Epithelial cell of prostate (primary cell): ENCODE results near the gene RCHY1.
A peak's percentile ranks its signal among the peaks of the same experiment; 100 is the strongest.
"Not testable (repeated sequence)": the region's sequence is repeated elsewhere in the genome, so short reads cannot be mapped to it uniquely, and the experiment has no call there.

Experiments used
- DNase-seq: peaks from one replicate; pipeline ENCODE4 v3.0.0-alpha.2; 2011; ENCODE audit warnings: low read depth, low spot score
- H3K27ac ChIP-seq: fragments of 450-650 bp; 2 replicates; pipeline ENCODE4 v1.5.1; 2017; ENCODE audit warnings: mild to moderate bottlenecking

The RCHY1 gene

DNA sequence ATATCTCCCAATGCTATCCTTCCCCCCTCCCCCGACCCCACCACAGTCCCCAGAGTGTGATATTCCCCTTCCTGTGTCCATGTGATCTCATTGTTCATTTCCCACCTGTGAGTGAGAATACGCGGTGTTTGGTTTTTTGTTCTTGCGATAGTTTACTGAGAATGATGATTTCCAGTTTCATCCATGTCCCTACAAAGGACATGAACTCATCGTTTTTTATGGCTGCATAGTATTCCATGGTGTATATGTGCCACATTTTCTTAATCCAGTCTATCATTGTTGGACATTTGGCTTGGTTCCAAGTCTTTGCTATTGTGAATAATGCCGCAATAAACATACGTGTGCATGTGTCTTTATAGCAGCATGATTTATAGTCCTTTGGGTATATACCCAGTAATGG, 5.2 kb upstream of the RCHY1 start:
- not testable (repeated sequence) for DNase-seq, H3K27ac ChIP-seq

DNA sequence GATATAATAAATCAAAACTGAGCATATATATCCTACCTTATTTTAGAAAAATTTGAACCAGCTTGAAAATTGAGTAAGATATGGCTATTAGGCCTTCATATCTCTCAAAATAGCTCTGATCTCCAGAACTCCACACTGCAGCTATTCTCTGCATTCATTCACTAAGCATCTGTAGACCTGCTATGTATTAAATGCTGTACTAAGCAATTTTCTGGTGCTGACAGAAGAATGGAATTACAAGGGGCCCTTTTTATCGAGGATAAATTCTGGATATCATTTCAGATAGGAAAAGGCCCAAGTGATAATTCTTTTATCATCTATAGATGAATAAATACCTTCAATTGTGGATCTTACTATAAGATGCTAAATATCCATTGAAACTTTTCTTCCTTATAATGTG, 1.9 kb upstream of the RCHY1 start:
- no peak for DNase-seq
- no peak overlapping the region for H3K27ac ChIP-seq

DNA sequence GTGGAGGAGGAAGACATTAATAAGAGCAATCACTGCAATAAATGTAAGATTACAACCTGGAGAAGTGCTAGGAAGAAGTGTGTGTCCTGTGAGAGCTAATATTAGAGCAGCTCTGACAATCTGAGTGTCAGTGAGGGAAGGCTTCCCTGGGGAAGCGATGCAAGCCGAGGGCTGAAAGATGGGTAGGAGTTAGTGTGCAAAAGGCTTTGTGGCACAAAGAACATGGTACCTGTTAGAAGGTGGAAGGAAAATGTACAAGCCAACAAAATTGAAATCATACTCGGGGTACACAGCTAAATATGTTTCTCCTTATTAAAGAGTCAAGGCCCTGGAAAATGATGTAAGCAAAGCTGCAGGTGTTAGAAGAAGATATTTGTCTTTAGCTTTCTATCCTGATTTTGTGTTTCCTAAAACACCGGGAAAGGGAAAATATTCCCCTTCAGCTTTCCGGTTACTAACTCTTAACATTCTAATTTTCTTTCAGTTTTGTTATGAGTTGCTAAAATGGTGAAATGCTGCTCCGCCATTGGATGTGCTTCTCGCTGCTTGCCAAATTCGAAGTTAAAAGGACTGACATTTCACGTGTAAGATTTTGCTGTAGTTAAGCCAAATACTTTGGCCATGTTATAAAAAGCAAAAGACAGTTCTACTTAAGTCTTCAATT, 878 bp upstream of the RCHY1 start:
- DNase-seq: no peak
- peak overlapping the region; percentile 88 for H3K27ac ChIP-seq

DNA sequence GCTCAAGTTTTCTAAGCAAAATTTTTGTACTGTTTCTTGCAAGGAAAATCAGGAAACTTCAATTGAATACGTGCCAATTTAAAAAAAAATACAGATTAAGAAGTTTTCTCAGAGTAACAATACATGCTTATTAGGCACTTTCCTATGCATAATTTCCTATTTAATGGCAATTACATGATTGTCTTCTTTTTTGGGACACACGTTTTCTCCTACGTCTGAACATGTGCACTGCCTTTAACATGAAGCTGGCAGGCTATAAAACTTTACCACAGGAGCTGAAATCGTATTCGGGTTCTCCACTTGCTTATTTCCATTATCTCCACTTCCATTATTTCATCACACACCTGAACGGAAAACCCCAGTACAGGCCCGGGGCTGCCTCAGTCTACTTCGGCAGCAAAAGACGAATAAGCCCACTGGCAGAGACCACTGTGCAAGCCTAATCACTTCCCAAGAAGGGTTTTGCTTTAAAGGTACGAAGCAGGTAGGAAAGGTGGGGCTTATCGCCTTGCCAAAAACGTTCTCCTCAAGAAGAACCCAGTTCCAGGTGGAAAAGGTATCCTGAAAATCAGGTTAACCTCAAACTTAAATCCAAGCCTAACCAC, 575 bp downstream of the RCHY1 start:
- H3K27ac ChIP-seq: peak overlapping the region; percentile 88
- no peak for DNase-seq

DNA sequence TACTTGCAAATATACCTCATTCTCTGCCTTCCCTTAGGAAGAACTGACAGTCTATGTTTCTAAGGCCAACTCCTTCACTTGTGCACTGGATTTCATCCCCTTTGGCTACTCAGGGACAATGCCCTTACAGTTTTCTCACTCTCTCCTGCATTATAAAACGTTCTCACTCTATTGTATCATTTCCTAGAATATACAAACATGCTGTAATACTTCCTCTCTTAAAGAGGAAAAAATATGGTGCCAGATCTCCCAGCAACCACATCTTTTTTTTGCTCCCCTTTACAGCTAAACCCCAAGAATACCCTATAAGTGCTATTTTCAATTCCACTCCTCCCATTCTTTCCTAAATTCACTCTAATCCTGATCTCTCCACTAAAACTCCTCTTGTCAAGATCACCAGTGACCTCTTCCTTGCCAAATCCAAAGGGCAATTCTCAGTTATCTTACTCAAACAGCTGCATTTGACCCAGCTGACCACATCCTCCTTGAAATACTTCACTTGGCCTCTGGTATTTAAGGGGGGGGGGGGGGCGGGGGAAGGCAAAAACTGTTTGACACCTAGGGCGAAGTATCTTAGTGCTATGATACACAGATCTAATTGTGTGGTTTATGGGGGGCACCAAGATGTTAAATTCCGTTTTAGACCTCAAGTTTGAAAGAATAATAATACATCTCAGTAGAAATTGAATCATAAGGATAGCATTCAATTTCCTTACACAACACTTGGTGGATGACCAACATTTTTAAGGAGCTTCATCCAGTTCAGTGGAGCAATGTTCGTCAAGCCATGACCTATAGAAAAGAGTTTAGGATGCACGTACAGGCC, 1.6 kb downstream of the RCHY1 start:
- DNase-seq: no peak
- H3K27ac ChIP-seq: peak overlapping the region; percentile 88

DNA sequence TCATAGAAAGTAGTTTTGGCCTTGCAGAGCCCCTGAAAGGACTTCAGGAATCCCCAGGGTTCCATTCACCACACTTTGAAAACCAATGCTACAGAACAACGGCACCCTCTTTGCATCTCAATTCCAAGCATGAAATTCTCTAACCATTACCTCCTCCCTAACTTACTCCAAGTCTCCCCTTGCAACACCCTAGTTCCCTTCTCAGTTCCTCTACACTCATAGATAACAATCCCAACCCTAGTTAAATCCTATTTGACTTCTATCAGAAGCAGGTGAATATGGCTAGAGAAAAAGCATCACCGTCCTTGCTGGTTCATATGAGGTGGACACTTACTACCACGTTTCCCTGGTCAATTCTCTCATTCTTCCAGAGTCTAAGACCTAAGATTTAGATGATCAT, 2.4 kb downstream of the RCHY1 start:
- no peak for DNase-seq
- H3K27ac ChIP-seq: peak overlapping the region; percentile 88

DNA sequence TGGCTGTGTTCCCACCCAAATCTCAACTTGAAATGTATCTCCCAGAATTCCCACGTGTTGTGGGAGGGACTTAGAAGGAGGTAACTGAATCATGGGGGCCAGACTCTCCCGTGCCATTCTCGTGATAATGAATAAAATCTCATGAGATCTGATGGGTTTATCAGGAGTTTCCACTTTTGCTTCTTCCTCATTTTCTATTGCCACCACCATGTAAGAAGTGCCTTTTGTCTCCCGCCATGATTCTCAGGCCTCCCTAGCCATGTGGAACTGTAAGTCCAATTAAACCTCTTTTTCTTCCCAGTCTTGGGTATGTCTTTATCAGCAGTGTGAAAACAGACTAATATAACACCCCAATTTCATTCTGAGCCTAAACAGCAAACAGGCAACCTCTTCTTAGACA, 4.6 kb downstream of the RCHY1 start:
- not testable (repeated sequence) for DNase-seq, H3K27ac ChIP-seq

DNA sequence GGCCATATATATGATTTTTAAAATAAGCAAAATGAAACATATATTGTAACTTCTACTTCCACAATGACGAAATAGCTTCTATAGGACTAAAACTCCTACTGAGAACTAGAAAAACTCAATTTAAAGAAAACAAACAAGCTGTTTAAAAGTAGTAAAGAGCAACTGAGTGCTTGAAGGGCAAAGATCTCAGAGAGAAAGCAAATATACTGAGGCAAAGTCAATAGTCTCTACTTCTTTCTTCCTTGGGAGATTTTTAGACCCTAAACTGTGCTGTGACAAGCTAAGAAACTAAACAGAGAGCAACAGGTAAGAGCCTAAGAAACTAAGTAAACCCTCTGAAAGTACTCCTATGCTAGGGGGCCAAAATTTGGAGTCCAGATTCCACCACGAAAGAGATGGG, 8.6 kb downstream of the RCHY1 start:
- no peak for DNase-seq
- H3K27ac ChIP-seq: no peak overlapping the region

DNA sequence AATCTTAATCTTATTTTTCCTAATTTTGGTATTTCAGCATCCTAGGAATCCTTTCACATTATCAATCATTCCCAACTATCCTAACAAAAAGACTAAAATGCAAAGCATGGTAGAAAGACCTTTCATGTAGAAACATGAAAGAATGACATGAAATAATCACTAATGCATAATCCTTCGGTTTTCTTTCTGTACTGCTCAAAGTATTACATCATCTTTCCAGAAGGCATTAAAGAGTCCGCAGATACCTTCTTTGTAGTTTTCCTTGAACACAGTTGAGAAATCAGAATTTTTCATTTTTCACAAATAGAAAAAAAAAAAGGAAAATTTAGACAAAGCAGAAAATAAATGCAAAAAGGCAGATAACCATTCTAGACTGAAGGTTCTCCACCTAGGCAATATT, 11.5 kb downstream of the RCHY1 start:
- no peak overlapping the region for H3K27ac ChIP-seq
- no peak for DNase-seq

DNA sequence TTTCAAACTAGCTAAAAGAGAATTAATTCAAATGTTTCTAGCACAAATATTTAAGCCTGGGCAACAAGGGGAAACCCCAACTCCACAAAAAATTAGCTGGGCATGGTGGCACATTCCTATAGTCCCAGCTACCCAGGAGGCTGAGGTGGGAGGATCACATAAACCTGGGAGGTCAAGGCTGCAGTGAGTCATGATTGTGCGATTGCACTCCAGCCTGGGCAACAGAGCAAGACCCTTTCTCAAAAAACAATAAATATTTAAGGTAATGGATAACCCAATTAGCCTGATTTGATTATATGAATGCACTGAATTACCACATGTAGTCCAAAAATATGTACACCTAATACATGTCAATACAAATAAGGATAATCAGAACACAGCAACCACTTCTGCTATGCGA, 14.3 kb downstream of the RCHY1 start:
- no peak overlapping the region for H3K27ac ChIP-seq
- DNase-seq: no peak

DNA sequence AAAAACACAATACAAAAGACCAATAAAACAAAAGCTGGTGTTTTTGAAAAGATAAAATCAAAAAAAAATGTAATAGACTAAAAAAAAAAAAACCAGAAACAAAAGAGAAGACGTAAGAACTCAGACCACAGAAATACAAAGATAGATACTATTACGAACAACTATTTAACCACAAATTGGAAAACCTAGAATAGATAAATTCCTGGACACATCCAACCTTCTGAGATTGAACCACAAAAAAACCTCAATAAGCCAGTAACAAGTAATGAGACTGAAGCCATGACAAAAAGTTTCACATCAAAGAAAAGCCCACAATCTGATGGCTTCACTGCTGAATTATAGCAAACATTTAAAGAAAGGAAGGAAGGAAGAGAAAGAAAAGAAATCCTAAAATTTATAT, 16.2 kb downstream of the RCHY1 start:
- DNase-seq: no peak
- H3K27ac ChIP-seq: no peak overlapping the region

DNA sequence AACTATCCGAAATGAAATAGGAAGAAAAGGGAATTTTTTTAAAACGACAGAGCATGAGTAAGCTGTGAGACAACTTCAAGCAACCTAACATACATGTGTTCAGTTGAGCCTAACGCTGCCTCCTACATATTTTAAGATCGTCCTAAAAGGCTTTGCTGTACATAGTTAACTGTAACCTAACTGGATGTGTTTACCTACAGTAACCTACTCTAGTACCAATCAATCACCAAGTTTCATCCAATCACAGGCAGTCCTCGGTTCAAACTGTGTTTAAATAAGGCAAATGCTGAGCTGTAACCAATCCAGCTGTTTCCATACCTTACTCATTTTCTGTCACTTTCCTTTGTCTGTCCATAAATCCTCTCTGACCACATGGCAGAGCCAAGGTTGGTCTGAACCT, 17.1 kb downstream of the RCHY1 start:
- peak overlapping the region; percentile 50 for H3K27ac ChIP-seq

DNA sequence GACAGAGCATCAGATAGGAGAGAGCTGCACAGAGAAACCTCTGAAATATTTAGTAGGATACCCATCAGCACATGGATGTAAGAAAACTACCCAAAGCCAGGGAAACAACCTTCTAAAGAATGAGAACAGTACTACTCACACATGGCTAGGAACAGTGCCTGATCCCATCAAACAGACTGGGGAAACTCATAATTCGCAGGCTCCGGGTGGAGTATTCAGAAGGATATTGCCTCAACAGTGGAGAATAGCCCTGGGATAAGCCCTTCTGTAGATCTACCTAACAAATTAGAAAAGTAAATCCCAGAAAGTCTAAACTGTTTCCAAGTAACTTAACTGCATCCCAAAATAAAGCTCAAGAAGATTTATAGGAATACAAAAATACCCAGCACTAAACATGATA, 17.8 kb downstream of the RCHY1 start:
- no peak for DNase-seq
- peak overlapping the region; percentile 50 for H3K27ac ChIP-seq

More for the DNA sequence above, 17.1 kb downstream of the RCHY1 start:
- DNase-seq: no peak

DNA sequence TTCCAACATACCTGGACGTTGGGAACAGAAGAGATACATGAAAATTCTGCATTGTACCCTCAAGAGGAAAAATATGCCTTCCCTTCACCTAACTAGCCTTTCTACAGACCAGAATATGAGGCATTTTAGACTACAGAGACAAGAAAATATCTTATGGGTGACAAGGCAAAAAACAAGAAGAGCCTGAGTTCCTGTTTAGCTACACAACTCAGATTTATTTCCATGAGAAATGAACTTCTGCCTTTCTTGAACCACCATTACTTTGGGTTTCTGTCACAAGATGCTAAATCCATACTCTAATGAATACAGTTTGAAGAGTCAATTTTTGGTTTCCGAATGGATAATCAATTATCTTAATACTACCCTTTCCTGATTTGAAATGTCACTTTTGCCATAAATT, 18.7 kb downstream of the RCHY1 start:
- peak overlapping the region; percentile 5 for H3K27ac ChIP-seq
- no peak for DNase-seq

DNA sequence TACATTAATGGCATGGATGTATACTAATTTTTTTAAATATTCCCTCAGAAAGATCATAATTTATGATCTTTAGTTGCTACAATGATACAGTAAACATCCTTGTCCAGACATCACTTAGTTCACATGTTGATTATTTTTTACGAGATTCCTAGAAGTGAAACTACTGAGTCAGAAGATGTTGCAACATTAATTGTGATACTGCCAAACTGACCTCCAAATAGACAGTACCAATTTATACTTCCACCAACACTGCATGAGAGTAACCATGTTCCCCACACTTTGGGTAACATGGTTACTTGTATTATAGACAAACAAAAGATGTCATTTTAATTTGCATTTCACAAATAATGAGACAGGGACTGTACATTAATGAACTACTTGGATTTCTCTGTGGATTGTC, 19.6 kb downstream of the RCHY1 start:
- peak; percentile 63 for DNase-seq
- H3K27ac ChIP-seq: peak overlapping the region; percentile 5

DNA sequence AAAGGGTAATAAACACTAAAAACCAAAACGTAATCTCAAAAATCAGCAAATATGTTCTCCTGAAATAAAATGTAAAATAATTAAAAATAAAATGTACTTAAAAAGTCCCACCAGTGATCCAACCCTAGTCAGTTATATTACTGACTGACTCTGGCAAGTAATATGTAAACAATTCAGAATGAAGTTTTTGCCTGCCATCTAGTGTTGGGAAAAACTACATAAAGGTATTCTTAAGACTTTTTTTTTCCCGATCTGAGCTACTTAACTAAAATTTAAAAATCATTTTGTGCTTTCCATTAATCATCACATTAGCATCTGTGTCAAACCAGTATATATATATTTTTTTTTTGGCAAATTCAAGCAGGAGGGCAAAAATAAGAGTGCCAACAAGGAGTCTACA, 24.0 kb downstream of the RCHY1 start:
- no peak for DNase-seq
- H3K27ac ChIP-seq: no peak overlapping the region

DNA sequence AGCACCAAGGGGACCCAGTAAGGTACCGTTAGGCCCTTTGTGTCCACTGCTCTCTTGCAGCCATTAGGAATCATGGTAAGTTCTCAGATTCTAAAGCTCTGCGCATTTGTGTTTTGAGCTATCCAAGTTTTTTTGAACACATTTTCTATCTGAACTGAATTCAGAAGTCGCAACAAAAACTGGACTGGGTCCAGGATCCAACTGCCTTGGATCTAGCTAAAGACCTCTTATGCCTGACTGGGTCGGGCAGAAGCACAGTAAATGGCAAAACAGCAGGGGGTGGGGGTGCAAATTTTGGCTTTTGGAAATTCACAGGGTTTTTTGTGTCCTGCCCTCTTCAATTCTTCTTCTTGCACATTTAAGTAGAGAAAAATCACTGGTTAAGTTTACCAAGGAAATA, 30.0 kb downstream of the RCHY1 start:
- no peak for DNase-seq
- no peak overlapping the region for H3K27ac ChIP-seq

DNA sequence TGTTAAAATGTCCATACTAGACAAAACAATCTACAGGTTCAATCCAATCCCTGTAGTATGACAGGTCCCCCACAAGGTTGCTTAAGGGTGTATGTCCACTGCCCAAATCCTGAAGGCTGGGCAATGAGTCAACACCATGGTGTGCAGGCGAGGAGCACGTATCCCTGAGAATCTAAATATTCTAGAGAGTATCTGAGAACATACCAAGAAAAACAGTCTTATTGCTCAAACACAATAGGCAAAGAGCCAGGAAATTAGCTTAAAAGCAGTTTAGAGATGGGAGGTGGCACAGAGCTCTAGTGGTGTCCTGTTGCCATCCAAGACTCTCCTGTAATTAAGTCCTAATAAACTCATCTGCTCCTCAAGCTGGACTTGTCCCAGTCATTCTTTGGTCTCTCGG, 37.0 kb downstream of the RCHY1 start:
- no peak for DNase-seq
- H3K27ac ChIP-seq: no peak overlapping the region

DNA sequence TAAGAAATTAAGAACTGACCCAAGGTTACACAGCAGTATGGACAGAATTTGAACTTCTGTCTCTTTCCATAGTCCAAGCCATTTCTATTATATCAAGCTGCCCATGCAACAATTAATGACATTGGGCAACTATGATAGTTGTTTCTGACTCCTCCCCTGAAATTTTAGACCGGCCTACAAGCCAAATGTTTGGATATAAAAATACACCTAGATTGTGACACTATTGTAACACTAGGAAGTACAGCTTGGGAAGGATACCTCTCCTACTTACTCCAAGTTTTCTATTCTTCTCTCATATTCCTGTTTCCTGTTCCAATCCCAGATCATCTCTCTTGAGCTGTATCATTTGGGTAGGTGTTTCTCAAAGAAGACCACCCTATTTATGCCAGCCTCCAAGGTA, 43.5 kb downstream of the RCHY1 start:
- H3K27ac ChIP-seq: no peak overlapping the region

DNA sequence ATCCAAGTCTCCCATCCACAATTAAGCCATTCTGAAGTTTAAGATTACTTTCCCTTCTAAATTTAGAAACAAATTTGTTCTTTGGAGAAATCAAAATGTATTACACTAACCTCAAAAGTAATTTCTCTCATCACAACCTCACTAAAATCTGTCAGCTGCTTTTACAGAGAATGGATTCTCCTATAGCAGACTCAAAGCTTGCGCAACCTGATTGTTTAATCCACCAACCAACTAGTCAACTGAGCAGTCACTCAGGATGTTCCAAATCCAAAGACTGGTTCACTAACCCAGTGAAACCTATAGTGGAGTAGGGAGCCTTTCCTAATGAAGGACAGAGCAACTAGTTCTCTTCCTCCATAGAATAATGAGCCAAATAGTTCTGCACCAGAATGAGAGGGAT, 44.3 kb downstream of the RCHY1 start:
- no peak overlapping the region for H3K27ac ChIP-seq
- DNase-seq: no peak

More for the DNA sequence above, 43.5 kb downstream of the RCHY1 start:
- no peak for DNase-seq

DNA sequence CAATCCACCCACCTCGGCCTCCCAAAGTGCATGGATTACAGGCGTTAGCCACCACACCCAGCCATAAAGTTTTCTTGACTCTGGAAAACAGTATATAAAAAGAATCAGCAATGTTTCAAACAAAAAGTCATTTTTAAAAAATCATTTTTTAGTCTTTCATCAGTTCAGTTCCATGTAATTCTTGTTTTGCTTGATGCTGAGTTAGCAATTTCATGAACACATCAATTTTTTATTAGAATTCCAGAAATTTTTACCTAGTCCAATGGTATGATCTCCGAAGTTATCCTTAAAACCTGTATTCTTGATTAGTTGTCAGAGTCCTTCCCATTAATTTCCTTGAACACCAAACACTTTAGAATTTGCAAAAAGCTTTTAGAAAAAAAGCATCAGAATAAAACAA, 56.8 kb downstream of the RCHY1 start:
- H3K27ac ChIP-seq: no peak overlapping the region
- no peak for DNase-seq
